ENCODE data around the gene SHMT2.
"Not testable (repeated sequence)": the region's sequence is repeated elsewhere in the genome, so short reads cannot be mapped to it uniquely, and the experiment has no call there.

The SHMT2 gene

GRCh38 chr12:57272337-57273151 lies 43.0 kb downstream of the SHMT2 start:
- no peak for DNase-seq

GRCh38 chr12:57273516-57273915 lies 44.0 kb downstream of the SHMT2 start:
- DNase-seq, result no peak

GRCh38 chr12:57276233-57276632 lies 46.7 kb downstream of the SHMT2 start:
- DNase-seq, result not testable (repeated sequence)

- DNase-seq, result no peak
Observed at GRCh38 chr12:57276935-57277563, 47.5 kb downstream of the SHMT2 start.

- DNase-seq, result no peak
Observed at GRCh38 chr12:57278465-57279381, 49.2 kb downstream of the SHMT2 start.

GRCh38 chr12:57280211-57281062 lies 50.9 kb downstream of the SHMT2 start:
- no peak for DNase-seq

GRCh38 chr12:57282073-57282472 lies 52.6 kb downstream of the SHMT2 start:
- not testable (repeated sequence) for DNase-seq

All from NCI-H2081 (cell line).